Hepatic stellate cell (primary cell): ENCODE results near the gene RFXANK.

Experiments used
- DNase-seq: peaks from one replicate; pipeline ENCODE4 v3.0.0; 2011; ENCODE audit warnings: low spot score

RFXANK gene

GRCh38 chr19:19232261-19232721 is 40.2 kb downstream of the RFXANK start:
- no peak for DNase-seq

- DNase-seq = no peak
Observed at GRCh38 chr19:19234220-19234816, 42.3 kb downstream of the RFXANK start.

- no peak for DNase-seq
Observed at GRCh38 chr19:19236173-19236572, 44.1 kb downstream of the RFXANK start.

GRCh38 chr19:19238126-19238894 is 46.3 kb downstream of the RFXANK start:
- DNase-seq = no peak

- no peak for DNase-seq
Observed at GRCh38 chr19:19239675-19240074, 47.6 kb downstream of the RFXANK start.

- DNase-seq = no peak
Observed at GRCh38 chr19:19240476-19240875, 48.4 kb downstream of the RFXANK start.

GRCh38 chr19:19250196-19250801 is 58.2 kb downstream of the RFXANK start:
- DNase-seq = no peak
